Measurements from ENCODE around the gene TSC2. TPM values are rescaled to one million over a fixed set of nuclear protein-coding genes. Genes with fewer than 3 reads are reported as not detected.

Gene TSC2
- total RNA-seq: 10 to 100 TPM; 79.3 to 86.3 TPM
- polyA plus RNA-seq: 46.4 TPM

GRCh38 chr16:2047330-2048115, at the start of gene TSC2, which contains the start of gene NTHL1:
Gene TSC2 (plus strand): TSS chr16:2047985. CDS start chr16:2048616, 631 bp downstream.
Gene NTHL1 (minus strand): TSS chr16:2047834. CDS start chr16:2047823, 11 bp downstream.
- Histone ChIP-seq H3K36me3 (ENCODE audit: insufficient read depth, low read length) (peaks cover 4% of the 10 kb centered on the region), H3K9me3 (ENCODE audit: low read length) (no peaks in the 10 kb centered on the region), H3K4me1 (ENCODE audit: insufficient read depth, low read length) (peaks cover 14% of the 10 kb centered on the region), H3K27ac (ENCODE audit: low read depth, low read length) (peak within 1 kb of the TSS; percentile 57), H3K27me3 (ENCODE audit: insufficient read depth, low read length, poor library complexity, severe bottlenecking) (no peaks in the 10 kb centered on the region), H3K4me3 (ENCODE audit: low read length) (peak within 1 kb of the TSS; percentile 67)
- peaks cover 14 to 28% (median 16%) of the 10 kb centered on the region in 3 donors for H3K4me1 Mint-ChIP-seq
- no peaks in the 10 kb centered on the region for H3K9me3 Mint-ChIP-seq
- H3K27me3 Mint-ChIP-seq: no peaks in the 10 kb centered on the region
- H3K36me3 Mint-ChIP-seq: peaks cover 0 to 30% (median 1%) of the 10 kb centered on the region in 3 donors
- ChIA-PET POLR2A (interaction anchor here (0.5 to 2.1 kb wide), 7 partner anchors 11 to 575 kb away, joined by 3 to 14 read pairs (median 6); partner anchors contain the start of genes HAGH and TRAF7), CTCF (interaction anchor here (1.0 to 2.5 kb wide), 8 partner anchors 11 to 108 kb away, joined by 3 to 17 read pairs (median 4); partner anchors contain the start of gene TRAF7)
- H3K4me3 Mint-ChIP-seq: peak within 1 kb of the TSS; percentile 90 to 94 (median 91)
- peak; percentile 88 to 93 (median 89) for DNase-seq
- peak within 1 kb of the TSS; percentile 29 to 92 (median 86) for H3K27ac Mint-ChIP-seq

DNA sequence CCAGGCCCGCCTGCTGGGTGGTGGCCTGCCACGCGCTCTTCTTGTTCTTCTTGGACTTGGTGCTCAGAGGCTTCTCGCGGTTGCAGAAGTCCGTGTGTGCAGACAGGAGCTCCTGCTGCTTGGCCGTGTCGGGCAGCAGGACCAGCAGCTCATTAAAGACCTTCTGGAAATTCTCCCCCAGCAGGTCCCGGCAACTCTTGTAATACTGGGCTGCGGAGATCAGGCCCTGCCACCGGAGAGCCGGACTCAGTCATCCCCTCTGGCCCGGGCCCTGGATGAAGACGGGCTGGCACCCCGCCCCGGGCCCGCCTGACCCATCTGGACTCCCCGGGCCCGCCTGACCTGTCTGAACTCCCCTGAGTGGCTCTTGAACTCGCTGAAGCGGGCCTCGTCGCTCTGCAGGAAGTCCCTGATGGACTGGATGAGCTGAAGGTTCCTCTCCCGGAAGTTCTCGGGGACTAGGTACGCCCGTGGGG, 49.4 kb upstream of the TSC2 start:
- H3K4me1 ChIP-seq (ENCODE audit: insufficient read depth, low read length): no peaks in the 10 kb centered on the region
- DNase-seq: no peak
- H3K36me3 ChIP-seq (ENCODE audit: insufficient read depth, low read length): peaks cover 12% of the 10 kb centered on the region
- H3K9me3 ChIP-seq (ENCODE audit: low read length): no peaks in the 10 kb centered on the region
- ChIA-PET CTCF (interaction anchor here (1.1 to 1.2 kb wide), 2 partner anchors 15 to 142 kb away, joined by 3 to 4 read pairs; no protein-coding TSS in a partner anchor), POLR2A (no interaction called here)
- Mint-ChIP-seq H3K4me3 (no peak overlapping the region), H3K9me3 (no peaks in the 10 kb centered on the region), H3K27me3 (no peaks in the 10 kb centered on the region), H3K36me3 (peaks cover 0 to 43% (median 3%) of the 10 kb centered on the region in 3 donors), H3K4me1 (peaks cover 0 to 12% (median 4%) of the 10 kb centered on the region in 3 donors), H3K27ac (peak overlapping the region in 2 of 8 donors; percentile 64 to 76)
- no peak overlapping the region for H3K4me3 ChIP-seq (ENCODE audit: low read length)
- no peaks in the 10 kb centered on the region for H3K27me3 ChIP-seq (ENCODE audit: insufficient read depth, low read length, poor library complexity, severe bottlenecking)
- no peak overlapping the region for H3K27ac ChIP-seq (ENCODE audit: low read depth, low read length)

GRCh38 chr16:1998852-1999801, 48.7 kb upstream of the TSC2 start:
- Histone ChIP-seq H3K4me3 (ENCODE audit: low read length) (no peak overlapping the region), H3K36me3 (ENCODE audit: insufficient read depth, low read length) (peaks cover 12% of the 10 kb centered on the region), H3K27ac (ENCODE audit: low read depth, low read length) (no peak overlapping the region), H3K9me3 (ENCODE audit: low read length) (no peaks in the 10 kb centered on the region), H3K27me3 (ENCODE audit: insufficient read depth, low read length, poor library complexity, severe bottlenecking) (no peaks in the 10 kb centered on the region), H3K4me1 (ENCODE audit: insufficient read depth, low read length) (peaks cover 3% of the 10 kb centered on the region)
- H3K27me3 Mint-ChIP-seq: no peaks in the 10 kb centered on the region
- peaks cover 0 to 43% (median 3%) of the 10 kb centered on the region in 3 donors for H3K36me3 Mint-ChIP-seq
- no peaks in the 10 kb centered on the region for H3K9me3 Mint-ChIP-seq
- ChIA-PET CTCF (no interaction called here), POLR2A (no interaction called here)
- no peak for DNase-seq
- no peak overlapping the region for H3K4me3 Mint-ChIP-seq
- H3K4me1 Mint-ChIP-seq: peaks cover 0 to 11% (median 4%) of the 10 kb centered on the region in 3 donors
- no peak overlapping the region for H3K27ac Mint-ChIP-seq

- Histone ChIP-seq H3K4me1 (ENCODE audit: insufficient read depth, low read length) (peaks cover 7% of the 10 kb centered on the region), H3K36me3 (ENCODE audit: insufficient read depth, low read length) (peaks cover 12% of the 10 kb centered on the region), H3K9me3 (ENCODE audit: low read length) (no peaks in the 10 kb centered on the region), H3K4me3 (ENCODE audit: low read length) (no peak overlapping the region), H3K27me3 (ENCODE audit: insufficient read depth, low read length, poor library complexity, severe bottlenecking) (no peaks in the 10 kb centered on the region), H3K27ac (ENCODE audit: low read depth, low read length) (no peak overlapping the region)
- Mint-ChIP-seq H3K4me1 (peaks cover 0 to 17% (median 4%) of the 10 kb centered on the region in 3 donors), H3K27ac (no peak overlapping the region), H3K9me3 (no peaks in the 10 kb centered on the region), H3K27me3 (no peaks in the 10 kb centered on the region), H3K36me3 (peaks cover 0 to 45% (median 3%) of the 10 kb centered on the region in 3 donors), H3K4me3 (no peak overlapping the region)
- ChIA-PET POLR2A (no interaction called here), CTCF (no interaction called here)
- DNase-seq: no peak
Observed at GRCh38 chr16:1999866-2000514, 47.8 kb upstream of the TSC2 start.

DNA sequence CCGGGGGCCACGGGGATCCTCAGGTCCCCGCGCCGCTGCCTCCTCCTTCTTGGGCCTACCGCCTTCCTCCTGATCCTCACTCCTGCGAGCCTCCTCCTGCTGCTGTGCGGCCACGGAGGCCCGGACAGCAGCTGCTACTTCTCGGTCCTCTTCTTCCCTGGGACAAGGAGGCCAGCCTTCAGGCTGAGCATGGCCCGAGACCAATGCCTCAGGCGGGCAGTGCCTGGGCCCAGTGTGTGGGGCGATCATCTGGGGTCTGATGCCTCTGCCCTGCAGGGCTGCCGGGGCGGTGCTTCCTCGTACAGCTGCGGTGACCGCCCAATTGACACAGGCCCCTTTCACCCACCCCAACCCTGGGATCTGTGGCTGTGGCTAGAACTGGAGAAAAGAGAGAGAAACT, 46.8 kb upstream of the TSC2 start:
- Mint-ChIP-seq H3K36me3 (peaks cover 0 to 46% (median 3%) of the 10 kb centered on the region in 3 donors), H3K27ac (no peak overlapping the region), H3K4me3 (no peak overlapping the region), H3K9me3 (no peaks in the 10 kb centered on the region), H3K27me3 (no peaks in the 10 kb centered on the region), H3K4me1 (peaks cover 2 to 25% (median 5%) of the 10 kb centered on the region in 3 donors)
- DNase-seq: no peak
- Histone ChIP-seq H3K27me3 (ENCODE audit: insufficient read depth, low read length, poor library complexity, severe bottlenecking) (no peaks in the 10 kb centered on the region), H3K36me3 (ENCODE audit: insufficient read depth, low read length) (peaks cover 12% of the 10 kb centered on the region), H3K4me1 (ENCODE audit: insufficient read depth, low read length) (peaks cover 7% of the 10 kb centered on the region), H3K27ac (ENCODE audit: low read depth, low read length) (no peak overlapping the region), H3K4me3 (ENCODE audit: low read length) (no peak overlapping the region), H3K9me3 (ENCODE audit: low read length) (no peaks in the 10 kb centered on the region)
- POLR2A ChIA-PET: no interaction called here
- CTCF ChIA-PET: no interaction called here

DNA sequence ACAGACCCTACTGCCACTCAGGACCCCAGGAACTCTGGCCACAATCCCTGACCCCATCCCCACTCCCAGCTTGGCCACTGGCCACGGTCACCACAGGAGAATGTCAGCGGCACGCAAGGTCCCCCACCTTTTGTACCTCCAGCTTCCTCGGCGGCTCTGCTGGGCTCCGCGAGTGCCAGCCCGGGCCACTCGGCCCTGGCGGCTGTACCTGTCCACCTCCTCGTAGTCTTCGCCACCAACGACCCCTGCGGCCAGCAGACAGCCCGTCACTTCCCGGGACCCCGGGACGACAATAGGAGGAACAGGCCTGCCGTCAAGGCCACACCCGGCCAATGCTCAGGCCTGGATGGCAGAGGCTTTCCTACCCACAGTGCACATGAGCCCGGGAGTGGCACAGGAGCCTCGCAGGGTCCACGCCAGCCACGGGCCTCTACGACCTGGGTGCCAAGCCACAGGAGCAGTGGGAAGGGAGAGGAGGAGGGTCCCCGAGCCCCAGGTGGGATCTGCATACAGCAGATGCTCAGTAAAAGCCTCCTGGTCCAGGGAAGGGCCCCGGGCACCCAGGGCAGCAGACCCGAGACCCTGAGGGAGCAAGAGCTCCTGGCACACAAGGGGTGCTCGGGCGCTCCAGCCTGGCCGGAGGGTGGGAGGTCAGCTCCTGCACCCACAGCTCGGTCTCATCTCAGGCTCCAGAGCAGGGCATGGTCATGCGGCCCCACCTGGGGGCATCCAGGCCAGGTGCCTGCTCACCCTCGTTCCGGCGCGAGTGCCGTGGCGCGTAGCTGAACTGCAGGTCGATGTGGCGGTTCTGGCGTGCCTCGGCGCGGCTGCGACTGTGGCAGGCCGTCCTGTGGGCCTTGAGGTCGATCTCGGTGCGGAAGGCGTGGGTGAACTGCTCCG, 46.1 kb upstream of the TSC2 start:
- POLR2A ChIA-PET: no interaction called here
- Histone ChIP-seq H3K4me3 (ENCODE audit: low read length) (no peak overlapping the region), H3K27ac (ENCODE audit: low read depth, low read length) (no peak overlapping the region), H3K27me3 (ENCODE audit: insufficient read depth, low read length, poor library complexity, severe bottlenecking) (no peaks in the 10 kb centered on the region), H3K4me1 (ENCODE audit: insufficient read depth, low read length) (peaks cover 9% of the 10 kb centered on the region), H3K9me3 (ENCODE audit: low read length) (no peaks in the 10 kb centered on the region), H3K36me3 (ENCODE audit: insufficient read depth, low read length) (peaks cover 12% of the 10 kb centered on the region)
- peaks cover 3 to 31% (median 5%) of the 10 kb centered on the region in 3 donors for H3K4me1 Mint-ChIP-seq
- no peaks in the 10 kb centered on the region for H3K9me3 Mint-ChIP-seq
- CTCF ChIA-PET: no interaction called here
- H3K27me3 Mint-ChIP-seq: no peaks in the 10 kb centered on the region
- H3K4me3 Mint-ChIP-seq: no peak overlapping the region
- H3K36me3 Mint-ChIP-seq: peaks cover 0 to 49% (median 3%) of the 10 kb centered on the region in 3 donors
- no peak for DNase-seq
- H3K27ac Mint-ChIP-seq: no peak overlapping the region

All from CD8-positive, alpha-beta memory T cell (primary cell).